Smooth muscle cell (in vitro differentiated cells): ENCODE measurements around the gene SF1. TPM values are rescaled to one million over a fixed set of nuclear protein-coding genes. Genes with fewer than 3 reads are reported as not detected.

Experiments used
- DNase-seq: peaks from one replicate; lab custom pipeline; 2025; ENCODE audit not compliant: unreplicated experiment; lab: John Stamatoyannopoulos, UW
- H2AFZ ChIP-seq: fragments of 200-600 bp; sonication (generic); 2 replicates; pipeline ENCODE4 v1.6.0; 2016; ENCODE audit warnings: antibody characterized with exemption, low read depth, mild to moderate bottlenecking
- H3F3A ChIP-seq: fragments of 200-600 bp; sonication (generic); 2 replicates; pipeline ENCODE4 v1.6.0; 2017; ENCODE audit warnings: antibody characterized with exemption, low read depth
- H3K27ac ChIP-seq: fragments of 200-600 bp; sonication (generic); 2 replicates; pipeline ENCODE4 v1.5.1; 2016; ENCODE audit warnings: low read depth, mild to moderate bottlenecking
- H3K27me3 ChIP-seq: fragments of 200-600 bp; sonication (generic); 2 replicates; pipeline ENCODE4 v1.6.1; 2016; ENCODE audit warnings: low read depth, mild to moderate bottlenecking
- H3K36me3 ChIP-seq: fragments of 200-600 bp; sonication (generic); 2 replicates; pipeline ENCODE4 v1.5.1; 2016; ENCODE audit warnings: low read depth
- H3K4me1 ChIP-seq: fragments of 200-600 bp; sonication (generic); 2 replicates; pipeline ENCODE4 v1.5.1; 2016; ENCODE audit warnings: low read depth
- H3K4me2 ChIP-seq: fragments of 200-600 bp; sonication (generic); 2 replicates; pipeline ENCODE4 v1.6.0; 2016; ENCODE audit warnings: mild to moderate bottlenecking
- H3K4me3 ChIP-seq: fragments of 200-600 bp; sonication (generic); 2 replicates; pipeline ENCODE4 v1.5.1; 2016; ENCODE audit warnings: mild to moderate bottlenecking
- H3K79me2 ChIP-seq: fragments of 200-600 bp; sonication (generic); 2 replicates; pipeline ENCODE4 v1.6.0; 2016; ENCODE audit warnings: low read depth, mild to moderate bottlenecking
- H3K9ac ChIP-seq: fragments of 200-600 bp; sonication (generic); 2 replicates; pipeline ENCODE4 v1.6.0; 2016; ENCODE audit warnings: low read depth
- H3K9me3 ChIP-seq: fragments of 200-600 bp; sonication (generic); replicated peaks from 2 replicates; pipeline ENCODE4 v1.5.1; 2016; ENCODE audit warnings: low read depth
- H4K20me1 ChIP-seq: fragments of 200-600 bp; sonication (generic); 2 replicates; pipeline ENCODE4 v1.6.0; 2016; ENCODE audit warnings: low read depth
- WGBS: methylation state at CpG from one replicate; pipeline ENCODE4 v1.1.7; 2016; ENCODE audit warnings: low lambda C conversion rate; 5-methylcytosine and 5-hydroxymethylcytosine counted together
- polyA plus RNA-seq: library from polyadenylated mRNA; unstranded; fragments of >200 nt; fragmentation: Nextera tagmentation; extraction: Ambion mirVana; gene quantifications from 2 replicates; pipeline ENCODE4 v1.2.1, GENCODE V29; 2016
- total RNA-seq: library from RNA; depleted of rRNA; stranded (reverse); fragments of >200 nt; gene quantifications from 2 replicates; pipeline ENCODE4 v1.2.3, GENCODE V29; 2014
- TF ChIP-seq, protein P1 (sequence below): fragments of 200-600 bp; sonication (generic); IDR thresholded peaks from 2 replicates; pipeline ENCODE4 v1.5.1; 2017; ENCODE audit warnings: borderline replicate concordance, mild to moderate bottlenecking, antibody characterized with exemption; ENCODE audit not compliant: insufficient read depth, poor library complexity, severe bottlenecking

SF1 gene
- total and polyA plus RNA-seq, 2 experiments from 2014 or later: 84.2 to 115 TPM

DNA sequence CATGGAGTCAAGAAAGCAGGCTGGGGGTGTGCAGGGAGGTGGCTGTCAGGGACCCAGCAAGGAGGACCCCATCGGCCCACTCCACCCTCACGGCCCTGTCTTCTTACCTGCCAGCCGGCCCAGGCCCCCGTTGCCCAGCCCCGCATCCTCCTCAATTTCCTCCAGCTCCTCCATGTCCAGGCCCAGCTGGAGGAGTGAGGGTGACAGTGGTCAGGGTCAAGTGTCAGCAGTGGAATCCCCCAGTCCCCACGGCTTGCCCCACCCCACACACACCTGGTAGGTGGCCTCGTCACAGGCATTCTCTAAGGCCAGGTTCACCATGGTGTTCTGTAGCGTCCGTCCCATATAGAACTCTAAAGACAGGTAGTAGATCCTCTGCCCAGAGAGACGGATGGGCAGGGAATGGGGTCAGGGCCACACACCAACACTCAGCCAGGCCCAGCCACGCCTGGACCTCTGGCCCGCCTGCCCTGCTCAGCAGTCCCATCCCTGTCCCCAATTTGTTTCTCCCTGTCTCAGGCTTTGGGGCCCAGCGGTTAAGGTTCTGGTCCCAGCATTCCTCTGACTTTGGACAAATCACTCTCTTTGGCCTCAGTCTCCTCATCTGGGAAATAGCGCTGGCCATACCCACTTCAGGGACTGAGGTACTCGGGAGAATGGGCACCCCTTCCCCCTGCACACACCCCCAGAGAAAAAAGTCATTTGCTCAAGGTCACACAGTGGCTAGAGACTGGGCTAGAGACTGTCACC lies 19.8 kb downstream of the SF1 start:
- peaks cover 29% of the 10 kb centered on the region for H4K20me1 ChIP-seq
- no peak for DNase-seq

DNA sequence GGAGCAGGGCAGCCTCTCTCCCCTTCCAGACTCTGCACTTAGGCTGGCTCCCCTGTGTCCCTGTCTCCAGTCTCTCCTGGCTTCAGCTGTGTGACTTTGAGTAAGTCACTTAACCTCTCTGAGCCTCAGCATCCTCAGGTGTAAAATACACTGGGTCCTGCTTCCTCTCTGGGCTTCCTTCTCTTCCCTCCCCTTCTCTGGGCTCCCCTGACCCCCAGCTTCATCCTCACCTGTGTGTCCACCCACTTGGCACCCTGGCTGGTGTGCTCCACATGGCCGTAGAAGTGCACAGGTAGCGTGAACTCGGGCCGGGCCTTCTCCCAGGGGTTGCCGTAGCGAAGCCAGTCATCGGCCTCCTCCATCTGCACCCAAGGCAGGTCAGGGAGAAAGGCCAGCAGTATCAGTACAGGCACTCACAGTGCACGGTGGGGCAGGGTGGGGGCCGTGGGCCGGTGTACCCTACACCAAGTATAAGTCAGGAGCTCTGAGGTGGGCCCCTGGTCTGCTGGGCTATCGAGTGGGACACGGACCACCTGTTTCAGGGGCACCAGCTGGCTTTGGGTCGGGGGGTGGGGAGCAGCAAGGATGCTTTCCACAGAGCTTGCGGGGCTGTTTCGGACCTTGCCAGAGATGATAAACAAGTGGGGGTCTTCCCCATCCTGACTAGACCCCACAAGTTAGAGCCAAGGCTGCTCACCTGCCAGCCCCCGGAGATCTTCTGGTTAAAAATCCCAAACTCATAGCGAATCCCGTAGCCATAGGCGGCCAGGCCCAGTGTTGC lies 20.6 kb downstream of the SF1 start:
- H3K4me3 ChIP-seq: no peak overlapping the region
- WGBS: 89% methylated on average over 19 of the region's 19 CpGs
- H3K79me2 ChIP-seq: no peaks in the 10 kb centered on the region
- TF ChIP-seq, protein P1, sequence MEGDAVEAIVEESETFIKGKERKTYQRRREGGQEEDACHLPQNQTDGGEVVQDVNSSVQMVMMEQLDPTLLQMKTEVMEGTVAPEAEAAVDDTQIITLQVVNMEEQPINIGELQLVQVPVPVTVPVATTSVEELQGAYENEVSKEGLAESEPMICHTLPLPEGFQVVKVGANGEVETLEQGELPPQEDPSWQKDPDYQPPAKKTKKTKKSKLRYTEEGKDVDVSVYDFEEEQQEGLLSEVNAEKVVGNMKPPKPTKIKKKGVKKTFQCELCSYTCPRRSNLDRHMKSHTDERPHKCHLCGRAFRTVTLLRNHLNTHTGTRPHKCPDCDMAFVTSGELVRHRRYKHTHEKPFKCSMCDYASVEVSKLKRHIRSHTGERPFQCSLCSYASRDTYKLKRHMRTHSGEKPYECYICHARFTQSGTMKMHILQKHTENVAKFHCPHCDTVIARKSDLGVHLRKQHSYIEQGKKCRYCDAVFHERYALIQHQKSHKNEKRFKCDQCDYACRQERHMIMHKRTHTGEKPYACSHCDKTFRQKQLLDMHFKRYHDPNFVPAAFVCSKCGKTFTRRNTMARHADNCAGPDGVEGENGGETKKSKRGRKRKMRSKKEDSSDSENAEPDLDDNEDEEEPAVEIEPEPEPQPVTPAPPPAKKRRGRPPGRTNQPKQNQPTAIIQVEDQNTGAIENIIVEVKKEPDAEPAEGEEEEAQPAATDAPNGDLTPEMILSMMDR: no peak
- H3K27me3 ChIP-seq: no peaks in the 10 kb centered on the region
- no peak for DNase-seq
- no peak overlapping the region for H3K9ac ChIP-seq
- H3K4me2 ChIP-seq: no peak overlapping the region
- no peaks in the 10 kb centered on the region for H3K9me3 ChIP-seq
- H4K20me1 ChIP-seq: peaks cover 21% of the 10 kb centered on the region
- H3K36me3 ChIP-seq: no peaks in the 10 kb centered on the region
- H3K27ac ChIP-seq: no peak overlapping the region
- no peak overlapping the region for H2AFZ ChIP-seq
- H3K4me1 ChIP-seq: peaks cover 13% of the 10 kb centered on the region
- peaks cover 3% of the 10 kb centered on the region for H3F3A ChIP-seq

More for the DNA sequence above, 19.8 kb downstream of the SF1 start:
- Histone ChIP-seq H3K4me1 (peaks cover 16% of the 10 kb centered on the region), H2AFZ (no peak overlapping the region), H3K27ac (no peak overlapping the region), H3K4me2 (no peak overlapping the region), H3K9ac (no peak overlapping the region), H3F3A (peaks cover 10% of the 10 kb centered on the region), H3K27me3 (no peaks in the 10 kb centered on the region), H3K36me3 (no peaks in the 10 kb centered on the region), H3K79me2 (no peaks in the 10 kb centered on the region), H3K4me3 (no peak overlapping the region), H3K9me3 (no peaks in the 10 kb centered on the region)
- TF ChIP-seq, protein P1: no peak
- 91% methylated on average over 10 of the region's 15 CpGs for WGBS

DNA sequence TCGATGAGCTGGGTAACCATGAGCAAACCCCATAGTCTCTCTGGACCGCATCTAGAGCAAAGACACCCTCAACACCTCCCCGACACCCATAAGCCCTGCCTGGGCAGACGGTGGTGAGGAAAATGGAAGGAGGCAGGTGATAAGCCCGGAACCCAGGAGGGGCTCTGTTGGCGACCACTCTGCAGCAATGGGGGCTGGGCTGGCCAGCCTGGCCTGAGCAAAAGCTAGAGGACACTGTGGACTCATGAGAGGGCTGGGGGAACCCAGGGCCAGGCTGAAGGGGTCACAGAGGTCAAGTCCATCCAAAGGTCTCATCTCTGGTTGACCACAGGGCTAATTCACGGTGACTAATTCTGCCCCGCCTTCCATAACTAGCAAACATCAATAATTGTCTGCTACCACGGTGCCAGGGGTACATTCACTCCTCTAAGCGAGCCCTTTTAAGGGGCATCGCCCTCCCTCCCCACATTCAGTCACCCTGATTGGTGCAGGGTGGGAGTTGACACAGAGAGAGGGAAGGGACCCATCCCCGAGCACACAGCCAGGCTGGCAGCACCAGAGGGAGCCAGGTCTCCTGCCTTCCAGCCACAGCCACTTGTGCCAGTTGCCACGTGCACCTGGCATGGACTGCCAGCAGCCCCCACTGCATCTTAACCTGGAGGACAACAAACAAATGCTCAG lies 22.5 kb downstream of the SF1 start:
- peaks cover 13% of the 10 kb centered on the region for H3K4me1 ChIP-seq
- H4K20me1 ChIP-seq: peaks cover 8% of the 10 kb centered on the region
- H2AFZ ChIP-seq: no peak overlapping the region
- no peaks in the 10 kb centered on the region for H3K9me3 ChIP-seq
- no peak overlapping the region for H3K9ac ChIP-seq
- H3K4me2 ChIP-seq: no peak overlapping the region
- H3K36me3 ChIP-seq: no peaks in the 10 kb centered on the region
- no peaks in the 10 kb centered on the region for H3F3A ChIP-seq
- H3K4me3 ChIP-seq: no peak overlapping the region
- no peak for DNase-seq
- no peaks in the 10 kb centered on the region for H3K27me3 ChIP-seq
- WGBS: 91% methylated on average over 13 of the region's 13 CpGs
- no peak overlapping the region for H3K27ac ChIP-seq
- no peaks in the 10 kb centered on the region for H3K79me2 ChIP-seq
- TF ChIP-seq, protein P1: no peak
